AG10803 (cell line): ENCODE results near the gene RBCK1.
"Not testable (repeated sequence)": the region's sequence is repeated elsewhere in the genome, so short reads cannot be mapped to it uniquely, and the experiment has no call there.

Experiments
- DNase-seq: peaks from one replicate; pipeline ENCODE4 v3.0.0; 2010; ENCODE audit warnings: low read depth
- H3K4me3 ChIP-seq: 2 replicates; pipeline ENCODE4 v1.5.1; 2011; ENCODE audit warnings: mild to moderate bottlenecking, low read length, control low read depth
- CTCF ChIP-seq: conservative IDR thresholded peaks from 2 replicates; pipeline ENCODE4 v1.5.1; 2011; ENCODE audit warnings: mild to moderate bottlenecking, low read length, control low read depth, inconsistent platforms

Gene RBCK1

DNA sequence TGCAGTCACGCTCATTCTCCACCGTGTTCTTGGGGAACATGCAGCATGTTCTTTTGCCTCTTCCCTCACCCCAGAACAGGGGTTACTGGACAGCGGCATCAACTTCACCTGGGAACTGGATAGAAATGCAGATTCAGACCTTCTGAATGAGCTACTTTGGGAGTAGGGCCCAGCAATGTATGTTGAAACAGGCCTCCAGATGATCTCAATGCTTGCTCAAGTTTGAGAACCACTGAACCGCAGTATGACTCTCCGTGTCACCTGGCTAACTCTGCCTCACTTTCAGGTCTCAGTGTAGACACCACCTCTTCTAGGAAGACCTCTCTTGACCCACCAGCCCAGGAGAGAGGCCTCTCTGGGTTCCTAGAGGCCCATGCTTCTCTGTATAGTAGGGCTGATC is 22.7 kb upstream of the RBCK1 start:
- no peak for DNase-seq
- H3K4me3 ChIP-seq, result no peak overlapping the region
- no peak for TF ChIP-seq CTCF

GRCh38 chr20:386634-387033 is 21.5 kb upstream of the RBCK1 start:
- not testable (repeated sequence) for H3K4me3 ChIP-seq, DNase-seq

- TF ChIP-seq CTCF, result no peak
- no peak overlapping the region for H3K4me3 ChIP-seq
Measured at GRCh38 chr20:387520-387919, 20.6 kb upstream of the RBCK1 start.

GRCh38 chr20:388034-388994 is 19.8 kb upstream of the RBCK1 start:
- H3K4me3 ChIP-seq, result no peak overlapping the region
- no peak for DNase-seq
- TF ChIP-seq CTCF, result no peak

More at GRCh38 chr20:387520-387919, 20.6 kb upstream of the RBCK1 start:
- no peak for DNase-seq

- TF ChIP-seq CTCF, result no peak
- no peak overlapping the region for H3K4me3 ChIP-seq
- DNase-seq, result no peak
Measured at GRCh38 chr20:389220-389619, 18.9 kb upstream of the RBCK1 start.

- DNase-seq, result no peak
- no peak for TF ChIP-seq CTCF
- no peak overlapping the region for H3K4me3 ChIP-seq
Measured at GRCh38 chr20:391041-391711, 16.9 kb upstream of the RBCK1 start.

GRCh38 chr20:393296-393695 is 14.8 kb upstream of the RBCK1 start:
- DNase-seq, H3K4me3 ChIP-seq: not testable (repeated sequence)

GRCh38 chr20:396252-396618 is 11.9 kb upstream of the RBCK1 start:
- no peak for TF ChIP-seq CTCF
- no peak overlapping the region for H3K4me3 ChIP-seq
- DNase-seq, result no peak
